ENCODE data around the gene RRP36.
A peak's percentile ranks its signal among the peaks of the same experiment; 100 is the strongest.

The RRP36 gene

DNA sequence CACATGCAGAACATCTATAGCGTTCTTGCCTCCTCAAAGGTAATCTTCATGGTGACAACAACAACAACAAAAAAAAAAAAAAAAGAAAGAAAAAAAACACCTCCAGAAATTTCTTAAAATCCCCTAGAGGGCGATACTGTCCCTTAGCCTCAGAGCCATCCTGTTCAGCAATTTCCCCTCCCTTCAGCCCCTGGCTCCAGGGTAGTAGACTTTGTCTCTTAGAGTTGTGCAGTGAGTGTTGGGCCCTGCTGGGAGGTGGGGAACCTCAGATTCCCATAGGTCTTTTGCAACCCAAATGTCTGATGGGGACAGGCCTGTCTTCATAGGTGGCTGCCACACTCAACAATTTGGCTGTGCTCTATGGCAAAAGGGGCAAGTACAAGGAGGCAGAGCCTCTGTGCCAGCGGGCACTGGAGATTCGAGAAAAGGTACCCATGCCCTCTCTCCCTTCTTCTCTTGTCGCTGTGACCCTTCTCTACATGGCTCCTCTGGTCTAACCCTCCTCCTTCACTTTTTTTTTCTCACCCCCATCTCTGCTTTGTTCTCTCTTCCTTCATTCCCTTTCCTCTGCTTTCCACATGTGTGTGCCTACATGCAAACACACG lies 48.7 kb downstream of the RRP36 start:
- peak; percentile 80 for DNase-seq (ENCODE audit: low spot score)

DNA sequence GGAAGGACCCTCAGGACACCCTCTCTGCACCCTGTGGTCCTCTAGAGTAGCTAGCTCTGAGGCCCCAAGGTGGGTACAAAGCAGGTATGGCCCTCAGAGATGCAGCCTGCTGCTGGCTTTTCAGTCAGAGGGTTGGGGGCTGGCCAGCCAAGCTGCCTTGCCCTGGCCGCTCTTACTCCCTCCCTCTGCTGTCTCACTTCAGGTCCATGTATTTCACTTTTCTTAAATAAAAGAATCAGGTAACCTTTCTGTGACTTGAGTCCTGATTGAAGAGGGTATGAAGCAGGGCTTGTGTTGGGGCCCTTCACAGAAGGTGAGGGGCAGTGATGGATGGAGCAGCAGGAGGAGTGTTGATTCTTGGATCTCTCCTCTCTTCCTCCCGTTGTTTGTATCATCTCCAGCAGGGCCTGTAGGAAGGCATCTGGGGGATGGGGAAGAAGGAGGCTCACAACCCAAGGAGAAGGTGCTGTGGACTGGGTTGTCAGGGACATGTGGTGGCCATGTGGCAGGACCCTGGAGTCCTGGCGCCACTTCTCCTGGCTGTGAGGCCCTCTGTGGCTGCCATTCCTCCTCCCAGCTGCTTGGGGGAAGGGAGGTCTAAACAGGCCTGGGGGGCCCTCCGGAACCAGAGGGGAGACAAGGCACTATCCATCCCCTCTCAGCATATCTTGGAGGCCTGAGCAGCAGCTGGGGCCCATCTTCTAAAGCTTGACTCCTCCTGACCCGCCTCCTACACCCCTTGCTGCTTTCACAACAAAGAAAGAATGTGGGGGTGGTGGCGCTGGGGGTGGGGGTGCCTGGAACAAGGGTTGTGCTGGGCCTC lies 53.6 kb downstream of the RRP36 start:
- peak; percentile 62 for DNase-seq (ENCODE audit: low spot score)

DNA sequence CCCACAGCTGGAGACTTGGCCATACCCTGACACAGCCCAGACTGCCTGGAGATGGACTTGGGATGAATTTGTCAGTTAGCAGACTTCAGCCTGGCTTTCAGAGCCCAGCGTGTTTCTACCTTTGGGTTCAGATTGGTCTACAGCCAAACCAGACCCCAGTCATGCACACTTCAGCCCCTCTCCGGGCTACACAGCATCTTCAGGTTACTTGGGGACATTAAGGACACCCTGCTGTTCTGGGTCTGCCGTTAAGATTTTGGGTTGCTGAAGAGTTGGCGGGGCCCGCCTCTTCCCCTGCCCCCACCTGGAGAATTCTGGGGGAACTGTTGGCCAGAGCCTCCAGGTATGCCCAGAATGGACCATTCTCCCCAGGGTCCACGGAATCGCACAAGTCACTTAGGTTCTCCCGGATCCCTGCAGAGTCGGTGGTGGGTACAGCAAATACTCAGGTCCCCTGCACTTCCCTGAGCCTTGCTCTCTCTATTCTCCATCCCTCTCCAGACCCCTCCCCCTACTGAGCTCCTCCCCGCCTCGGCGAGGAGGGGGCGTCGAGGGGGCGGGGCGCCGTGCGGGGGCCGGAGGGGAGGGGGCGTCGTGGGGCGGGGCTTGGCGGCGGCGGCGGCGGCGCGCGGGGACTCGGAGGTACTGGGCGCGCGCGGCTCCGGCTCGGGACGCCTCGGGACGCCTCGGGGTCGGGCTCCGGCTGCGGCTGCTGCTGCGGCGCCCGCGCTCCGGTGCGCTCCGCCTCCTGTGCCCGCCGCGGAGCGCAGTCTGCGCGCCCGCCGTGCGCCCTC lies 54.4 kb downstream of the RRP36 start, which contains the start of gene PTK7:
PTK7 (plus strand) TSS at position 645 of the 794 bp plus-strand sequence. CDS start 175 bp downstream, outside the sequence.
- peak; percentile 45 for DNase-seq (ENCODE audit: low spot score)

DNA sequence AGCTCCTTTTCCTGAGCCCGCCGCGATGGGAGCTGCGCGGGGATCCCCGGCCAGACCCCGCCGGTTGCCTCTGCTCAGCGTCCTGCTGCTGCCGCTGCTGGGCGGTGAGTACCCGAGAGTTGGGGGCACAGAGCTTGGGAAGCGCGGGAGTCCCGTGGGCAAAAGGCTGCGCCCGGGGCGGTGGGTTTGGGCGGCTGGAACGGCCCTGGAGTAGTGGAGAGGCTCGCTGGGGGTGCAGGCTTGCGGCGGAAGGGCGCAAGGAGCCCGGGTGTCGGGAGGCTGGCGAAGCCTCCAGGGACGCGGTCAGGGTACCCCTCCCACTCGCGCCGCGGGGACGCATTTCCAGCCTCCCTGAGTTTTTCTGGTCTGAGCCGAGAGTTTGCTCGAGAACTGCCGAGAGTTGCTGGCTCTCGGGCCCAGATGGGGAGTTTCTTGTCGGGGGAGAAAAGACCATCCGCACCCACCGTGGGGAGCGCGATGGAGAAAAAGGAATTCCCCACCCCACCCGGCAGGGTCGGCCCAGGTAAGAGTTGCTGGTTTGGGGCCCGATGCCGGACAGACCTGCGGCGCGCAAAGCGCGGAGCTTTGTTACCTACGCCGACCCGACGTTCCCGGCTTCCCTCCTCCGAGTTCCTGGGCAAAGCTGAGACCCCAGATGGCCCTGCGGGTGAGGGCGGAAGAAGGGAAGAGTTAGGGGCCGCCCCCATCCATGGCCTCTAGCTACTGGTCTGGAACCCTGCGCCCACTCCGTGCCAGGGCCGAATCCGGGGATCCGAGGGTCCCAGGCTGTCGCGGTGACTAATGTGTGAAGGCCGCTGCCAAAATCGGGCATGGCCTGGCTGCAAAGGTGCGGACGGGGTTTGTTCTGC lies 55.3 kb downstream of the RRP36 start:
- peak; percentile 28 for DNase-seq (ENCODE audit: low spot score)

DNA sequence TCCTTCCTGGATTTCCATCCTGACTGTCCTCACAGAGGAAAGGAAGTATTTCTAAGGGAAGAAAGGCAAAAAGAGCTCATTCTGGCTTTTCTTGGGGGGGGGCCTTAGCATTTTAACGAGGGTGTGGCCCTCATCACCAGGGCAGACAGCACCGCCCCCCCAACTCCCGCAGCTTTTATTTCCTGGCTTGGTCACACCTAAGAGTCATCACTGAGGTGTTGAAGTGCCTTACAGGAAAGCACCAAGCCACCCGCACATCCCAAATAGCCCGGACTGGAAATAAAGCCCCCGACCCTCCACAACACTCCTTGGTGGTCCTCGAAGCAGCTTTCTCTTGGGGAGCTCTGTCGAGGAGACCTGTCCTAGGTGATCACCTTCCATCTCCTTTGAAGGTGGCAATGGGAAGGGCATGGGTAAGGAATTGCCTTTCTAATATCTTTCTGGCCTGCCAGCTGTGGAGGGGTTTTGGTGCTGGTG lies 55.9 kb downstream of the RRP36 start:
- no peak for DNase-seq (ENCODE audit: low spot score)

DNA sequence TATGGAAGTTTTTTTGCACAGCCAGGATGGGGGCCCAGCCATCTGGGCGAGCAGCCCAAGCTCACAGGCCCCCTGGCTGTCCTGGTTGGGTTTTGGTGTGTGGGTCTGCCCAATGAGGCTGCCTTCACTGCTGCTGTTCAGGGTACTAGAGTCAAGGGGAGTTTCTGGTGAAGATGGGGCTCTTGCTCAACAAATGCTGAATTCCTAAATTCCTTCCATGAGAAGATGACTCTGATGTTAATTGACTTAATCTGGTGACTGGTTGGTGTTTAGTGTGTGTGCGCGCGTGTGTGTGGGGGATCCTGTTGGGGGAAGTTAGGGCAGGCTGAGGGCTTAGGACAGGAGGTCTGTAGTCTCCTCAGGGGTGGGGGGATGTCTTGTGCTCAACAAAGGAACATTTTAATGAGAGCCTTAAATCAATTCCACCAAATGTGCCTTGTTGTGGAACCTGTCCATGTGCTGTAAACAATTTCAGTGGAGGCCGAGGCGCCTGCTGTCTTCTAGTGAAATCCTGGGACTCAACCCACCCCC lies 56.6 kb downstream of the RRP36 start:
- DNase-seq (ENCODE audit: low spot score), result peak; percentile 60

DNA sequence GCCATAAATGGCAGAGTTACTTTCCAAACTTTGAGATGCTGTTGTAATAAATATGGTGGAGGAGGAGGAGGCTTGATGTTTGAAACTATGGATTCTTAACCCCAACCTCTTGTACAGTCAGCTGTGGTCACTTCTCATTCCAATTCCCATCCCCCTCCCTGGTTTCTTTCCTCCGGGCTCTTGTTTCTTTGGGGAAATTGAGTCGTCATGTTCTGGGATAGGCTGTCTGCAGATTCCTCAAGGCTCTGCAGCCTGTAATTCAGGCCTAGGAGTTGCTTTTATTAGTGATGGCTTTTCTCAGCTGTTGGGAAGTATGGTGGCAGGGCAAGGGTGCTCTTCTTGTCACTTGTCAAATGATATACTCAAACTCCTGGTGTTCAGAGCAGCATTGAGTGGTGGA lies 57.3 kb downstream of the RRP36 start:
- peak; percentile 51 for DNase-seq (ENCODE audit: low spot score)
